GM23338 (cell line): ENCODE data around the gene NDC1. TPM values are rescaled to one million over a fixed set of nuclear protein-coding genes. Genes with fewer than 3 reads are reported as not detected.

ENCODE experiments used
- ATAC-seq: fragments of 200-7000 bp; cut with Tn5 transposase; 3 replicates; pipeline ENCODE4 v1.9.1; 2020
- DNase-seq: peaks from one replicate; pipeline ENCODE4 v3.0.0-alpha.2; 2015; ENCODE audit warnings: low spot score
- H2AFZ ChIP-seq: fragments of 200-600 bp; sonication (generic); 2 replicates; pipeline ENCODE4 v1.8.0; 2016; ENCODE audit warnings: antibody characterized with exemption, mild to moderate bottlenecking, moderate library complexity
- H3F3A ChIP-seq: fragments of 200-600 bp; sonication (generic); replicated peaks from 2 replicates; pipeline ENCODE4 v1.8.0; 2017; ENCODE audit warnings: antibody characterized with exemption, mixed run types, low read depth
- H3K27ac ChIP-seq: fragments of 200-600 bp; sonication (generic); 2 replicates; pipeline ENCODE4 v1.6.1; 2016; ENCODE audit warnings: low read depth
- H3K27me3 ChIP-seq: fragments of 200-600 bp; sonication (generic); 2 replicates; pipeline ENCODE4 v1.8.0; 2016; ENCODE audit warnings: mild to moderate bottlenecking, mixed run types, moderate library complexity; ENCODE audit not compliant: insufficient read depth
- H3K36me3 ChIP-seq: fragments of 200-600 bp; sonication (generic); 2 replicates; pipeline ENCODE4 v1.8.0; 2016; ENCODE audit warnings: mild to moderate bottlenecking; ENCODE audit not compliant: insufficient read depth
- H3K4me1 ChIP-seq: fragments of 200-600 bp; sonication (generic); 2 replicates; pipeline ENCODE4 v1.8.0; 2016; ENCODE audit warnings: mild to moderate bottlenecking, moderate library complexity; ENCODE audit not compliant: insufficient read depth
- H3K4me2 ChIP-seq: fragments of 200-600 bp; sonication (generic); 2 replicates; pipeline ENCODE4 v1.7.1; 2017; ENCODE audit warnings: mixed run types
- H3K4me3 ChIP-seq: fragments of 200-600 bp; sonication (generic); 2 replicates; pipeline ENCODE4 v1.6.1; 2016; ENCODE audit warnings: mixed run types
- H3K79me2 ChIP-seq: fragments of 200-600 bp; sonication (generic); replicated peaks from 2 replicates; pipeline ENCODE4 v1.8.0; 2017; ENCODE audit warnings: mild to moderate bottlenecking; ENCODE audit not compliant: insufficient read depth
- H3K9me2 ChIP-seq: fragments of 200-600 bp; sonication (generic); 2 replicates; pipeline ENCODE4 v1.8.0; 2017; ENCODE audit not compliant: insufficient read depth
- H4K20me1 ChIP-seq: fragments of 200-600 bp; sonication (generic); replicated peaks from 2 replicates; pipeline ENCODE4 v1.8.0; 2017; ENCODE audit warnings: mild to moderate bottlenecking; ENCODE audit not compliant: insufficient read depth
- H3K27ac Mint-ChIP-seq: 2 replicates; pipeline ENCODE4 v1.8.0; 2020; ENCODE audit warnings: inconsistent platforms, mild to moderate bottlenecking, moderate library complexity, mixed read lengths
- H3K27me3 Mint-ChIP-seq: 3 replicates; pipeline ENCODE4 v1.8.0; 2022; ENCODE audit warnings: low read depth, mild to moderate bottlenecking, moderate library complexity, mixed read lengths, inconsistent platforms; ENCODE audit not compliant: insufficient read depth, poor library complexity
- H3K36me3 Mint-ChIP-seq: 3 replicates; pipeline ENCODE4 v1.8.0; 2021; ENCODE audit warnings: low read depth, mild to moderate bottlenecking, inconsistent platforms, moderate library complexity, mixed read lengths
- H3K4me1 Mint-ChIP-seq: 3 replicates; pipeline ENCODE4 v1.8.0; 2020; ENCODE audit warnings: mild to moderate bottlenecking, inconsistent platforms, mixed read lengths
- H3K4me3 Mint-ChIP-seq: 3 replicates; pipeline ENCODE4 v1.8.0; 2021; ENCODE audit warnings: moderate library complexity, mild to moderate bottlenecking, inconsistent platforms, mixed read lengths
- H3K9me3 Mint-ChIP-seq: 3 replicates; pipeline ENCODE4 v1.8.0; 2020; ENCODE audit warnings: moderate library complexity, mild to moderate bottlenecking, inconsistent platforms, mixed read lengths
- CREB1 ChIP-seq: fragments of 250-450 bp; sonication (Bioruptor Pico); IDR thresholded peaks from 2 replicates; pipeline ENCODE4 v1.5.0; 2020; ENCODE audit warnings: low read depth, mild to moderate bottlenecking, moderate library complexity
- CTCF ChIP-seq, 2 experiments: fragments of 200-600 bp in 1 of 2; sonication (generic) in 1 of 2; conservative IDR thresholded peaks; 2 replicates each; pipeline versions ENCODE4 v1.5.1 to v1.6.1; 2016 to 2017; ENCODE audit warnings: antibody characterized with exemption in 2 of 2, low read depth in 2 of 2, mild to moderate bottlenecking in 2 of 2, moderate library complexity in 1 of 2
- POLR2AphosphoS5 ChIP-seq: IDR thresholded peaks from 2 replicates; pipeline ENCODE4 v1.6.1; 2016; ENCODE audit warnings: antibody characterized with exemption, low read depth
- ZNF331 ChIP-seq: fragments of 250-450 bp; sonication (Bioruptor Pico); IDR thresholded peaks from 2 replicates; pipeline ENCODE4 v1.5.0; 2020; ENCODE audit warnings: low read depth, mild to moderate bottlenecking, moderate library complexity
- ZNF462 ChIP-seq: fragments of 250-450 bp; sonication (Bioruptor Pico); IDR thresholded peaks from 2 replicates; pipeline ENCODE4 v1.5.0; 2020; ENCODE audit warnings: mild to moderate bottlenecking, moderate library complexity
- polyA plus RNA-seq: library from polyadenylated mRNA; unstranded; fragments of >200 nt; fragmentation: Nextera tagmentation; extraction: Ambion mirVana; gene quantifications from 2 replicates; pipeline ENCODE4 v1.2.1, GENCODE V29; 2016
- total RNA-seq: library from RNA; depleted of rRNA; stranded (reverse); fragments of >200 nt; shearing (Covaris generic); gene quantifications from 2 replicates; pipeline ENCODE4 v1.2.3, GENCODE V29; 2014
- TF ChIP-seq, protein P1 (sequence below): IDR thresholded peaks from 2 replicates; pipeline ENCODE4 v1.6.1; 2016; ENCODE audit warnings: antibody characterized with exemption

NDC1 gene
- total and polyA plus RNA-seq, 2 experiments from 2014 or later = 19.8 to 100 TPM

GRCh38 chr1:53862507-53862906, 24.4 kb upstream of the NDC1 start:
- no peak overlapping the region for H3K4me3 Mint-ChIP-seq
- H3K9me3 Mint-ChIP-seq = no peaks in the 10 kb centered on the region
- H3K79me2 ChIP-seq = no peaks in the 10 kb centered on the region
- no peak for TF ChIP-seq POLR2AphosphoS5
- TF ChIP-seq CREB1 = no peak
- no peaks in the 10 kb centered on the region; the same call in 1 of the 2 replicates for H3K36me3 ChIP-seq
- ATAC-seq (no peak), DNase-seq (no peak)
- H3F3A ChIP-seq = no peaks in the 10 kb centered on the region
- no peak overlapping the region for H3K4me2 ChIP-seq
- no peaks in the 10 kb centered on the region for H3K27me3 ChIP-seq
- H3K27ac ChIP-seq = no peak overlapping the region
- no peaks in the 10 kb centered on the region for H4K20me1 ChIP-seq
- H3K36me3 Mint-ChIP-seq = peaks cover 7% of the 10 kb centered on the region; the same call in 1 of the 3 replicates
- no peak overlapping the region for H3K27ac Mint-ChIP-seq
- peaks cover 6% of the 10 kb centered on the region; the same call in 2 of the 3 replicates for H3K4me1 Mint-ChIP-seq
- no peak overlapping the region for H3K4me3 ChIP-seq
- H2AFZ ChIP-seq = no peak overlapping the region
- peaks cover 2% of the 10 kb centered on the region for H3K27me3 Mint-ChIP-seq
- no peaks in the 10 kb centered on the region for H3K9me2 ChIP-seq
- no peaks in the 10 kb centered on the region for H3K4me1 ChIP-seq

GRCh38 chr1:53860967-53861411, 22.9 kb upstream of the NDC1 start:
- Mint-ChIP-seq H3K27me3 (peaks cover 2% of the 10 kb centered on the region), H3K27ac (no peak overlapping the region), H3K9me3 (no peaks in the 10 kb centered on the region), H3K4me1 (peaks cover 6% of the 10 kb centered on the region; the same call in 2 of the 3 replicates), H3K36me3 (peaks cover 7% of the 10 kb centered on the region; the same call in 1 of the 3 replicates), H3K4me3 (no peak overlapping the region)
- Histone ChIP-seq H3K36me3 (no peaks in the 10 kb centered on the region; the same call in 1 of the 2 replicates), H3F3A (no peaks in the 10 kb centered on the region), H3K4me2 (0 out of 2 replicates have a peak overlapping the region, but pooled peaks have one; percentile 39), H2AFZ (no peak overlapping the region), H3K9me2 (no peaks in the 10 kb centered on the region), H4K20me1 (no peaks in the 10 kb centered on the region), H3K79me2 (no peaks in the 10 kb centered on the region), H3K4me1 (no peaks in the 10 kb centered on the region), H3K4me3 (no peak overlapping the region), H3K27ac (peak overlapping the region; percentile 65; the same call in 1 of the 2 replicates), H3K27me3 (no peaks in the 10 kb centered on the region)
- no peak for TF ChIP-seq CREB1
- no peak for TF ChIP-seq ZNF462 (CRISPR knock-in tag)
- TF ChIP-seq, protein P1, sequence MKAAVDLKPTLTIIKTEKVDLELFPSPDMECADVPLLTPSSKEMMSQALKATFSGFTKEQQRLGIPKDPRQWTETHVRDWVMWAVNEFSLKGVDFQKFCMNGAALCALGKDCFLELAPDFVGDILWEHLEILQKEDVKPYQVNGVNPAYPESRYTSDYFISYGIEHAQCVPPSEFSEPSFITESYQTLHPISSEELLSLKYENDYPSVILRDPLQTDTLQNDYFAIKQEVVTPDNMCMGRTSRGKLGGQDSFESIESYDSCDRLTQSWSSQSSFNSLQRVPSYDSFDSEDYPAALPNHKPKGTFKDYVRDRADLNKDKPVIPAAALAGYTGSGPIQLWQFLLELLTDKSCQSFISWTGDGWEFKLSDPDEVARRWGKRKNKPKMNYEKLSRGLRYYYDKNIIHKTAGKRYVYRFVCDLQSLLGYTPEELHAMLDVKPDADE = no peak
- TF ChIP-seq CTCF (conservative IDR thresholded peaks at IDR 0.05; ENCODE audit: low read depth in 2 of 2) = peak; percentile 90 to 96
- TF ChIP-seq ZNF331 = no peak
- DNase-seq (peak; percentile 88), ATAC-seq (peak; percentile 97)
